Bone marrow (tissue), 2 donors: ENCODE measurements around the gene DAD1.

ENCODE experiments used
- DNase-seq, 2 donors: peaks; one replicate each; lab custom pipeline; 2025; lab: John Stamatoyannopoulos, UW

Gene DAD1

DNA sequence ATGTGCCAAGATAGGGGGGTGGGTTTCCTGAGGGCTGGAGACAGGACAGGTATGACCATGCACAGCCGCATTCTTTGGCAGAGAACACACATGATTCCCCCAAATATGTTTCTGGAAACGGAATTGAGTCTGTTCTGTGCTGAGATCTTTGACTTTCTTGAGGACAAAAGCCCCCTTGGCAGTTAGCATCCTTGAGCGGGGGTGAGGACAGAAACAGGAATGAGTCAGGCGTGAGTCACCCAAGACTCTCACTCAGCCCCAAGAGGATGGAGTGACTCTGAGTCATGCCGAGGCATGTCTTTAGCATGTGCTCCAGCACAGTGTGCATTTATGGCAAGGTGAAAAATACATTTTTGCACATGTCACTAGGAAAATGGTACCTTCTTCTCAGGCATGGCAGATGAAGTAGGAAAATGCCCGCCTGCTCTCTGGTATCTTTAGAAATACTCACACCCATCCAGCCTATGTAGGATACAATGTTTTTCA lies 52.1 kb downstream of the DAD1 start:
- DNase-seq, result peak in 1 of 2 donors; percentile 96

DNA sequence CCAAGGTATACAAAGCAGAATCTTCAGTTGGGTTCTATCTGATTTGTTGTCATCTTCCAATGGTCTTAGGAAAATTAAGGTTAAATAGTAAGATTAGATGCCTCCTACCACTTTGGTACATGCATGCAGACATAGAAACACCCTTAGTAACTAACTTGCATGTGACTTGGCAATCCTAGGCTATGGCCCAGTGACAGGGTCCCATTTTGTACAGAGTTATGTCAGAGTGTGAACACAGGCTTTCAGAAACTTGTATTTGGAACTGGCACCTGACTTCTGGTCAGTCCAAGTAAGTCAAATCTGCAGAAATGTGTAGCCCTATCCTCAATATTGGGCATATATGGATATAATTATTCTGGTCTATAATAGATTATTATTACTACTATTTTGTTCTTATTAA lies 53.1 kb downstream of the DAD1 start:
- DNase-seq, result no peak

DNA sequence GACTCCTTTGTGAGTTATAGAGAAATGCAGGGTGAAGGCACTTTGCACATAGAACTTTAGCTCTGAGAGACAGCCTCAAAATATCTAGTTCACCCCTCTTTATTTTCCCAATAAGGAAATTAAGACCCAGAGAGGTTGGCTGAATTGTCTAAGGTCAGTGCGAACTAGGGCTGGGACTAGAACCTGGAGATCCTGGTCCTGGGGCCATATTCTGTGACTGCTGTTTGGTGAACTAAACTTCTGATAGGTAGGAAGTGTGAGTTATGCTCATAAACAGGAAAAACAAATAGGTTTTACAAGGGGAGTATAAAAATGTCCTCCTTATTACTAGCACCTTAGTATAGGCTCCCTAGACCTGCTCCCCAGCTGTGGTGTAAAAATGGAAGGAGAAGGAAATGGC lies 53.9 kb downstream of the DAD1 start:
- no peak for DNase-seq

DNA sequence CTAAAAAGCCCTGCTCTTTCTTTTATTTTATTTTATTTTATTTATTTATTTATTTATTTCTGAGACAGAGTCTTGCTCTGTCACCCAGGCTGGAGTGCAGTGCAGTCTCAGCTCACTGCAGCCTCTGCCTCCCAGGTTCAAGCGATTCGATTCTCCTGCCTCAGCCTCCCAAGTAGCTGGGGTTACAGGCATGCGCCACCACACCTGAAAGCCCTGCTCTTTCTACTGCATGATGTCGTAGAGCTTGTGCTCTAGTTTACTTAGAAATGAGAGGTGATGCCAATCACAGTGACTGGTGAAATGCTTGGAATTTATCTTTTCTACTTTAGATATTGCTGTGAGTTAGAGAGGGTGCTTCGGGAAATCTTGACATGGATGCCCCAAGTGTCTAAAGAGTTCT lies 54.5 kb downstream of the DAD1 start:
- DNase-seq, result no peak

DNA sequence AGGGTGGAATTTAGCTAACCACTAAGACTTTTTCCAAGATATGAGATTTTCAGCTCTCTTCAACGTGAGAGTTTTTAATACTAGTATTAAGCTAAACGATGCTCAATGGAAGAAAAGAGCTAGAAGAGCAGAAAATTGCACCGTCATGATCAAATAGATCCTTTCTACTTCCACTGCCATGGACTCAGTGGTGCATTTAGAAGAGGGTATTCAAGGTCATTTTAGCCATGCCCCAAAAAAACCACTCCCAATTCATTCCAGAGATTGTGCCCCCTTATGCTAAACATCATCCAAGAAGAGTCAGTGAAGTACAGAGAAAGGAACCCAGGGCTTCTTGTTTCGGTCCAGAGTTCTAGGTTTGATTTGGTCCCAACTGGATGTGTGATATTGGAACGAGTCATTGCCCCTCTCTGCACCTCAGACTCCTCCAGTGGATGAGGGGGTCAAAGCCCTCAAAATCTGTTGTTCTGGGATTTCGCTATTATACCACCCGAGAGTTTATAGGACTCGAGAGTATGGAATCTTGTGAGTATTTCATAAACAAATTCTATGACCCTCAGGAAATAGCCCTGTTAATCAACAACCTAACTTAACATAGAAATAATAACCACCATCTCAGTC lies 55.2 kb downstream of the DAD1 start:
- no peak for DNase-seq

DNA sequence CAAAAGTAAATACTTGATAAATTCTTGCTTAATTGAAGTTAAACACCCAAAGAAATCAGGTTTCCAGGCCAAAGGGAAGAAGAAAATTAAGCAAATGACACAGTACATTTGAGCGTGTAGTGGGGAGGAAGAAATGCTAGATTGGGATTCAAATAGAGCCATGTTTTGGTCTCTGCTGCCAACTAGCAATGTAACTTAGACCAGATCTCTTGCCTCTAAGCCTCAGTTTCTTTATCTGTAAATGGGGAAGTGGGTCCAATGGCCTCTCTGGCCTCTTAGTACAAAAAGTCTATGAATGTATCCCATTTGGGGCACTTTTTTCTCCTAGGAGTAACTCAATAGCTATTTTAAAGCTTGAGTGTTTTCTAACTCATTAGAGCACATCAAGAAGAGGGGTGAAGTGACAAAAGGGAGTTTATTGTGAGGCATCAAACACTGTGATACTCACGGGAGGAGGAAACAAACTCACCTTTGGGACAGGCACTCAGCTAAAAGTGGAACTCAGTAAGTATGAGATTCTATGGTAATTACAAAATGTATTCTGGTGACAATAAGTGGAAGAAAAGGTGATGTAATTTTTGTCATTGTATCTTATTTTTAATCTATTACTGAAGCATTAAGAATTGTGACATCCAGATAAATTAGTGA lies 55.8 kb downstream of the DAD1 start:
- DNase-seq, result no peak

DNA sequence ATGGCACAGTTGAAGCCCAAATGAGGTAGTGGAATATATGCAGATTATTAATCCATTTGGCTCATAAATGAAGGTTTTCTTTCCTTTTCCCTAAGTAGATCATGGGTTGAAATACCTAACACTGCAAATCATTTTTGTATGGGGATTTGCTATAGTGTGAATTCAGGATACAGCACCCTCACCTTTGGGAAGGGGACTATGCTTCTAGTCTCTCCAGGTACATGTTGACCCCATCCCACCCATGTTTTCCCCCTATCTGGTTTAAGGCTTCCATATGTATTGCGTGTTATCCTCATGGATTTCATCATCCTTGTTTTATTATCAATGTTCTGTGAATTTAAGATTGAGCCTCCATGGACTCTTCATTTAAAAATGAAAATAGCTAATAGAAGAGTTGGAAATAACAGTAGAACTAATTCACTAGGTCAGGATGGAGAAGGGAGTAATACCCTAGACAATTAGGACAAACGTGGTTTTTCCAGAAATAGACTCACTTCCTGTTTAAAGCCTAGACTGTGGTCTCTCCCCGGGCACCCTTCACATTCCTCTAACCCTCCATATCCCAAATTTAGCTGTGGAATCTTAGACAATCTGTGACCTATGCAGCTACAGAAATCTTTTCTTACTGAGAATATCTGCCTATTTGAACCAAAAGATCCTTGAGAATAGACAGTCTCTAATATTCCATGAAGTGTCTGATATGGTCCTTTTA lies 56.5 kb downstream of the DAD1 start:
- DNase-seq, result no peak

DNA sequence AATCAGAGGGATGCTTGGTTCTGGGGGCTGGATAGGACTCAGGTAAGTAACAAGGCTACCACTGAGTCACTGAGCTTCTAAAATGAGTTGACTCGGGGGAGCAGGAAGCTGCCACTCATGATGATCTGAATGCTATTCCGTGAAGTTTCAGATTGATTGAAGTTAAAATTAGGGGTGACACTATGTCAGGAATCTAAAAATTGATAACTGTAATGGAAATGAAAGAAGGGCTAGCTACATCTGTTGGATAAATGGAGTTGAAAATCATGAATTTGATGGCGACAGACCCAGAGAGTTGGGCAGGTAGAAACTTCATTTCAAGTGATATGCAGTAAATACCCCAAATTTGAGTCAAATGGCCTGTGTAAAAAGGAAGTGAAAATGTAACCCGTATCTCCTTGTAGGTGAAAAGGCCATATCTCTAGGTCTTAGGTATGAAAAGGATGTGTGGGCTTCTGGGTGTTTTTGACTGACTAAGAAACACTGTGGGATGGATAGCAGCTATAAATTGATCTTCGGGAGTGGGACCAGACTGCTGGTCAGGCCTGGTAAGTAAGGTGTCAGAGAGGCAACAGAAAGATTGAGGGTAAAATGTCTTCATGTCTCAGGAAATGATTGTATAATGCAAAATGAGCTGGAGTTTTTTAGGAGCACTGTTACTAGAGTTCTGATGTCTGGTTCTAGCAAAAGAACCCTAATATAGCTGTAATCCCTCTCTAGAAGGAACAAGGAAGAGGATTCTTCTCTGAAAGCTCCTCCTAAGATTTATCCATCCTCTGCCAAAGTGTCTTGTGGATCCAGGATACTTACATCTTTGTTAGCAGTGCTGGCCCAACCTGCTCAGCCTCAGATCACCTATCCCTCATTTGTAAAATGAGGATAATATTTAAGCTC lies 57.3 kb downstream of the DAD1 start:
- DNase-seq, result no peak

DNA sequence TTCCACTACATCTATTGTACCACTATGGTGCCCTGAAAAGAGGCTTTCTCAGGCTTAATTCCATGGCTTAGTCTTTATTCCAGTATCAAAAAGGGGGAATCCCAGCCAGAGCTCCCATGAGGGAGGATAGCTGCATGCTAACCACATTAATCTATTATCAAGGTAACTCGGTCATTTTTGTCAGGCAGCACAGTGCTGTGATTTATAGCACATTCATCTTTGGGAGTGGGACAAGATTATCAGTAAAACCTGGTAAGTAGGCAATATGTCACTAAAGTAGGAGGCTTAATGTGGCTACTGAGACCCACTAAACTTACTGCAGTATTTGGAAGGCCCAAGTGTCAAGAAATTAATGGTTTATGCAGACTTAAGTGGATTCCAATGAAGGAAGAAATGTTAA lies 58.9 kb downstream of the DAD1 start:
- DNase-seq, result no peak

DNA sequence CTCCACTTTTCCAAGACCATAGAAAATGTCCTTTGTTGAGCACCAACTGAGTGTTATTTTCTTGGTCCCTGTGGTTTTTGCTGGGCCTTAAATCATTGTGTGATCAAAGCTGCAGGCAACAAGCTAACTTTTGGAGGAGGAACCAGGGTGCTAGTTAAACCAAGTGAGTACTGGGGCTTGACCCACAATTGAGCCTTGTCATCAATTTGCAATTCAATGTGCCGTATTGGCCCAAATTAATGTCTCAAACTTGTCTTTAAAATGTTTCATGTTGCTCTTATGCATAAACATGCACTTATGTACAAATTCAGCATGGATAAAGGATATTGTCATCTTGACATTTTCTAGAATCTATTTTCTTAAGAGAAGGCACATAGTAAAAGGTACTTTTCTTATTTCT lies 62.3 kb downstream of the DAD1 start:
- DNase-seq, result no peak

DNA sequence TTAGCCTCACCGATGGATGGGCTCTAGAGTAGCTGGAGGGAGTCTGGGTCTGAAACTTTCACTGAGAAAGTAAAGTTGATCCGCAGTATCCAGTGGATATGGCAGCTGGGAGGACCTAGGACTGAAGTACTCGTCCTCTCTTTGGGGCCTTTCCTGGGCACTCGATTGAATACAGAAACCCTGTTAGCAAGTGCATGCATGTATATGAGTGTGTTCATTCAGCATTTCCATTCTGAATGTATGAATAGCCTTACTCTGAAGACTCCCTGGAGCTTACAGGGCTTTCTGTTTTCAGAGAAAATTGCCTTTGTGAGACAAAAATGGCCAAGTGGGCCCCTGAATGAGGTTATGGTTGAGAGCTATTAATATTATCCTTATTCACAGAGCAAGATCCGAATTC lies 62.8 kb downstream of the DAD1 start:
- DNase-seq, result no peak

DNA sequence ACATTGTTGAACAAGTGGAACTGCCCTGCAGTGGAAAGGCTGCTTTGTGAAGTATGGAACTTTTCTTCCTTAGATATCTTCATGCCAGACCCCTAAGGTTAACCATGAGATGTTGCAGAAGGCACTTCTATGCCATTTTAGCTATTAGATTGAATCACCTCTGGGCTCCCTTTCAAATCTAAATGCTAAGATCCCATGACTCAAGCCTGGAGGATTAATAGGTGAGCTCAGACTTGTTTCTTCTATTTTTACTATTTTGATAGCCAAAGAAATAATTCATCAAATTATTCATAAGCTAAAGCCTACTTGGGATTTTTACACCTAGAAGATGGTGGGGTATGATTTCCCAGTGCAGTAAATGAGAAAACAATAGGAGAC lies 64.3 kb downstream of the DAD1 start:
- no peak for DNase-seq

DNA sequence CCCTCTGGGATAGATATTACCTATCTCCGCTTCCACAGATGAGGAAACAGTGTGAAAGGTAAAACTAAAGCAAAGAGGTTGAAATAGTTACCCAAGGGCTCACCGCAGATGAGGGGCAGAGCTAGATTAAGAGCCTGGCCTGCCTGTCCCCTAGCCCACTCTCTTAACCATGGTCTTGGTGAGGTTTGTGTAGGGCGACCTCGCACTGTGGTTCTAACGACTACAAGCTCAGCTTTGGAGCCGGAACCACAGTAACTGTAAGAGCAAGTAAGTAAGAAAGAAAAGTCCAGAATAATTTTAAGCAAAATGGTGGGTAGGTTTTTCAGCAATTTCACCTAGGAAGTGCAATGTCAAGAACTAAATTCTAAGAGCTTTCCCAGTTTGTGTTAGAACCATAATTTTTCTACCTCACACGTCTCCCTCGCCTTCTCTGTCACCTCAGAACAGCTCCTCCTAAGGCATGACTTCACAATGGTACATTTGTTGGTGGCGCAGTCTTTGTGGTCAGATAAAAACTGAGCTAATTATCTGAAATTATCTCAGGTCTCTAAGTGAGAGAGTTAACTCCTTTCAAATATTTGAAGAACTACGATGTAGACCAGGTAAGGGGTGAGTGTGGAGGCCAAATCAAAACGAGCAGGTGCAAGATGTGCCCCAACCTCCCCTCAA lies 64.8 kb downstream of the DAD1 start:
- no peak for DNase-seq

DNA sequence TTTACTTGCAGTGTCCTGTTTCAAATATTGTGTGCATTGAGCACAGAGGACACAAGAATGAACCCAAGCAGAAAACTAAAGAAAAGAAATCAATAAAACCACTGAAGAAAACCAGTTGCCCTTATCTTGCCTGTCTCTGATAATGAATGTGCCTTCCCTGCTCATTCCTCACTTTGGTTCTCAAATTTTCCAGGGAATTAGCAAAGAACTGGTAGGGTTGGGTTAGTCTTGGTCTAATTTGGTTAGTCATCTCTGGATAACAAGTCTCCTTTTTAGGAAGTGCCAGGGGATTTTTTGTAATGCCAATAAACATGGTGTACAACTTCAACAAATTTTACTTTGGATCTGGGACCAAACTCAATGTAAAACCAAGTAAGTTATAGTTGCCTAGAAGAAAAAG lies 65.7 kb downstream of the DAD1 start:
- DNase-seq, result no peak

DNA sequence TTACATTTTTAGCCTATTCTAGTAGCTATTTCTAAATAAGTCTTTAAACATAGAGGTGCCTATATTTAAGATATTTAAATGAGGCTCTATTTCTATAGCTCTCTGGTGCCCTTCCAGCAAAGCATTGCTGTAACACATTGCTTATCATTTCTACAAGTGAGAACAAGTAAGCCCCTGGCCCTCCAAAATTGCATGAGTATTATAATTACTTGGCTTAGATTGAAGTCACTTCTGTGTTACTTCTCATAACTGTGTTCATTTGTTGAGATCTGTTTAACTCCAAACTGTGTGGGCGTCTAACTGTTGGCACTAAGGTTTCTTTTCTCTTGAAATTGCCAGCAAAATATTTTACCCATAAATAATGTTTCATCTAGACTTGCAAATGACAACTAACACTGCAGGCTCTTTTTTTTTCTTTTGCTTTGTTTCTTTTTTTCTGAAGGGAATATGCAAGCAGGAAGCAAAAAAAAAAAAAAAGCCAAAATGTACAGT lies 66.5 kb downstream of the DAD1 start:
- no peak for DNase-seq

DNA sequence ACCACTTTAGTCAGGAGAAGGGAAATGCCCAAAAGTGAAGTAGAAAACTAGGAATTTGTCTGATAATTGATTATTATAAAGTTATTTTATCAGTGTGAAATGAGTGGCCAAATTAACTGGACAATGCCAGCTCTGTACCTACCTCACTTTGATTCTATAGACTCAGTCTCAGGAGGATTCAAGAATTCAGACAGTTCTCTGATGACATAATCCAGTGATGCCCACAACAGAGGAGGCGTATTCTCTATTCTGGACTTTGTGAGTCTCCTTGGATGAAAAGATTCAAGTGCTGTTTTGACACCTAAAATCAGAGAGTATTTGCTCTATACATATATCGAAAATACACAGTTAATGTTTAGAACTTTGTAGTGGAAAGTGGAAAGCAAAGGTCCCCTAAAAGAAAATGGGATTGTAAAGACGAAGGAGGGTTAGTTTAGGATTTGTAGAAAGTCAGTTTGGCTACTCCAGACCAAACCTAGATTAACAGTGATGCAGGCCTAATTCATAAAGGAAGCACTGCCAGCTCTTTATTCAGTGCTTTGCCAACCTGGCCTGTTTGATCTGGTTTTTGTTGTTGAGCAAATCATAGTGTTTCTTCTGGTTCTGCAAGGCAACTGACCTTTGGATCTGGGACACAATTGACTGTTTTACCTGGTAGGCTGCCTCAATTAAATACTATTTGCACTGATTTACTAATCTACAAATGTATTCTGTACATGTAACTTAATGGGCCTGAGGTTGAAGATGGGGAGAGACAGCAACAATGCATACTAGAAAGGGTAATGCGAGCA lies 67.4 kb downstream of the DAD1 start:
- no peak for DNase-seq

DNA sequence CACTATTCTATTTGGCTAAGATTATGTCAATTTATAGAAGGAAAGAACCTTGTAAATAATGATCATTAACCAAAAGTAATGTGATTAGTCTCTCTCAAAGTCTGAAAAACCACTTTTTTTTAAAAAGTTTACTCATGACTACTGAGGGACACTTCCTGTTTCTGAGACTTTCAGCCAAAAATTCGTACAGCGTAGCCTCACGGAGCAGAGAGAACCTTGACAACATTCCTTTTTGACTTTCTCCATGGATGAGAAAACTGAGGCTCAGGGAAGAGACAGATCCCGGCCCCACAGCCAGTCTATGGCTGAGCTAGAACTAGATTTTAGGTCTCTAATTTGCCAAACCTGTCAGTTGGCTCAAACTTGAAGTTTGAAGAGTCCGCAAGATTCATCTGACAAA lies 68.2 kb downstream of the DAD1 start:
- no peak for DNase-seq

DNA sequence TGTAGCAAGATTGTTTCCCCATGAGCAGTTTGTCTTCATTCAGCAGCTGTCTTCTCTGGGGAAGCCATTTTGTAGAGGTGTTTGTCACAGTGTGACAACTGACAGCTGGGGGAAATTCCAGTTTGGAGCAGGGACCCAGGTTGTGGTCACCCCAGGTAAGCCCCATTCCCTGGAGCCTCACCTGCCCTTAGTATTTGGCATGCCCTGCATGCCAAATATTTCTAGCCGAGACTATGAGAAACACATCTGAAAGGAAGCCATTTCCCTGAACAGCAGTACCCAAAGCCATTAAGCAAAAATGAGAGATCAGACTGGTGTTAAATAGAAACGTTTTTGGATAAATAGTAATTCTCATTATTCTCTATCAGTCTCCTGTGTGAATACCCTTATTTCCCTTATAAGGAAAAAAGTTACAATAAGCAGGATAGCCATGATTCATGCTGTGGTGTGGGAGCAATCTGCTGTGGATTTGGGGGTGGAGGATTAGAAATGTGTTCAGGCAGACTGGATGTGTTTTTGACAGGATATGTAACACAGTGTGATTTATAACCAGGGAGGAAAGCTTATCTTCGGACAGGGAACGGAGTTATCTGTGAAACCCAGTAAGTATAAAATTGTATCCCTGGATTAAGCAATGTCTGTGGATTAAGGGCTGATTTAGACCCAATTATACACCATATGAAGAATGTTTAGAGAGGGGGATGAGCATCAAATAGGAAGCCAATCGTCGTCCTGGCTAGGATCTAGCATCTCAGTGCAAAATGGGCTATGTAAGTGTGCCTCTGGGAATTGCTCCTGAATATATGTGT lies 68.9 kb downstream of the DAD1 start:
- peak in 1 of 2 donors; percentile 43 for DNase-seq

DNA sequence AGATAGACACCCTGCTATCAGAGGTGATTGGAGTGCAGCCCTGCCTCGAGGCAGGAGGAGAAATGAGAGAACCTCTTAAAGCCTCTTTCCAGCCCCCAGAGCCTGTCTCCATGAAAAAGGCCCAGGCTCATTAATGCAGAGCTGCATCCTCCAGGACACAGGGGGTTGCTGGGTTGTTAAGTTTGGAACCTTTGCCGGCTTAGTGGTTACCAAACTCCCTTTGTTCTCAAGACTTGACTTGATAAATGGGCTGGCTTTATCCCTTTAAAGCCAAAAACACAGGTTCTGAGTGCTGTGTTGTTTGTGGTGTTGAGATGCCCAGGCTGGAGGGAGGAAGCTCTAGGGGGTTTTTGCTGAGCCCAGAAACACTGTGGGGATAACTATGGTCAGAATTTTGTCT lies 71.0 kb downstream of the DAD1 start:
- no peak for DNase-seq

DNA sequence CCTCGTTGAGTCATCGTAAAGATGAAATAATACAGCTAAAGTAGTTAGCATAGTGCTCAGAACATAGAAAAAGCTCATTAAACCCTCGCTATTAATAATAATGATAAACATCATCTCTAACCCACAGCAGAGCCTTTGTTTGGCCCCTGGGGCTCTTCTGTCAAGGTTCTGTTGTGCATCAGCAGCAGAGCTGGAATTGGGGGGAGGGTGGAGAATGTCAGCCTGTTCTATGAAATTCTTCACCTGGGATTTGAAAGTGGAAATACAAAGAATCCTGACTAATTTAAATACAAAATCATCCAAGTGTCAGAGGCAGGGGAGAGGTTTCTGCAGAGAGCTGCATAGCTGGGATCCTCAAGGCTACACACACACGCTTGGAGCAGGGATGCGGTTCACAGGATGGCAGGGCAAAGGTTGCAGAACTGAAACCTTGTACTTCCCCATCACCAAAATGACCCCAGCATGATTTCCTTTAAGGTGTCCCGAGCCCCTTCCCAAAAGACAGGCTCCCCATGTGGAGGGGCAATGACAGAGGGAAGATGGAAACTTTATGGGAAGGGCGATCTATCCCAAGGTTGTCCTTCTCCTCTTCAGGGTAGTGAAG lies 71.8 kb downstream of the DAD1 start:
- no peak for DNase-seq
